Measurements from ENCODE around the gene GULP1.

GULP1 gene

DNA sequence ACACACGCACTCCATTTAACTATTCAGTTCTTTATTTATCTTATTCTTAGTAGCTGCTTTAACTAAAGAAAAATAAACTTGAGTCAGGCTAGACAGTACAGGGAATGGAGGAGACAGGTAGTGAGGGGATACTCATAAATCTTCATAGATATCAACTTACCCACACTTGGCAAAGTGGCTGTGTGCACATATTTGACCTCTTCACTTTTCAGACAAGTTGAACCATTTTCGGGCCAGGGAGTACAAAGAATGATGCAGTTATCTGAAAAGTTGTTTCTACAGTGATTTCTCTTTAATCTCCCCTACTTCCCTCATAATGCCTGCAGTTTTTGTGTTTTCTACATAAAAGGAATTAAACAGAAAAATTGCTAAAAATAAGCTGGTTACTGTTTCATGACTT is 307.5 kb downstream of the GULP1 start (continued):
- TF ChIP-seq CTCF (tag by site-specific recombination; IDR thresholded peaks at IDR 0.05) (no peak), ZNF19 (tag by site-specific recombination; IDR thresholded peaks at IDR 0.05; ENCODE audit: low read depth) (no peak), ZNF501 (tag by site-specific recombination; IDR thresholded peaks at IDR 0.05) (no peak), ZNF843 (tag by site-specific recombination; IDR thresholded peaks at IDR 0.05) (peak; percentile 78), ZNF148 (tag by site-specific recombination; IDR thresholded peaks at IDR 0.05; ENCODE audit: borderline replicate concordance) (no peak), YY2 (tag by site-specific recombination; IDR thresholded peaks at IDR 0.05) (no peak), ZNF394 (tag by site-specific recombination; IDR thresholded peaks at IDR 0.05; ENCODE audit: borderline replicate concordance) (no peak), ZNF623 (tag by site-specific recombination; IDR thresholded peaks at IDR 0.05) (no peak), SP7 (tag by site-specific recombination; IDR thresholded peaks at IDR 0.05) (no peak), KLF9 (tag by site-specific recombination; IDR thresholded peaks at IDR 0.05; ENCODE audit: low read depth) (no peak)
- TF ChIP-seq, protein P1, sequence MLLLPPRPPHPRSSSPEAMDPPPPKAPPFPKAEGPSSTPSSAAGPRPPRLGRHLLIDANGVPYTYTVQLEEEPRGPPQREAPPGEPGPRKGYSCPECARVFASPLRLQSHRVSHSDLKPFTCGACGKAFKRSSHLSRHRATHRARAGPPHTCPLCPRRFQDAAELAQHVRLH (tag by site-specific recombination; IDR thresholded peaks at IDR 0.05): no peak
- TF ChIP-seq, protein P2, sequence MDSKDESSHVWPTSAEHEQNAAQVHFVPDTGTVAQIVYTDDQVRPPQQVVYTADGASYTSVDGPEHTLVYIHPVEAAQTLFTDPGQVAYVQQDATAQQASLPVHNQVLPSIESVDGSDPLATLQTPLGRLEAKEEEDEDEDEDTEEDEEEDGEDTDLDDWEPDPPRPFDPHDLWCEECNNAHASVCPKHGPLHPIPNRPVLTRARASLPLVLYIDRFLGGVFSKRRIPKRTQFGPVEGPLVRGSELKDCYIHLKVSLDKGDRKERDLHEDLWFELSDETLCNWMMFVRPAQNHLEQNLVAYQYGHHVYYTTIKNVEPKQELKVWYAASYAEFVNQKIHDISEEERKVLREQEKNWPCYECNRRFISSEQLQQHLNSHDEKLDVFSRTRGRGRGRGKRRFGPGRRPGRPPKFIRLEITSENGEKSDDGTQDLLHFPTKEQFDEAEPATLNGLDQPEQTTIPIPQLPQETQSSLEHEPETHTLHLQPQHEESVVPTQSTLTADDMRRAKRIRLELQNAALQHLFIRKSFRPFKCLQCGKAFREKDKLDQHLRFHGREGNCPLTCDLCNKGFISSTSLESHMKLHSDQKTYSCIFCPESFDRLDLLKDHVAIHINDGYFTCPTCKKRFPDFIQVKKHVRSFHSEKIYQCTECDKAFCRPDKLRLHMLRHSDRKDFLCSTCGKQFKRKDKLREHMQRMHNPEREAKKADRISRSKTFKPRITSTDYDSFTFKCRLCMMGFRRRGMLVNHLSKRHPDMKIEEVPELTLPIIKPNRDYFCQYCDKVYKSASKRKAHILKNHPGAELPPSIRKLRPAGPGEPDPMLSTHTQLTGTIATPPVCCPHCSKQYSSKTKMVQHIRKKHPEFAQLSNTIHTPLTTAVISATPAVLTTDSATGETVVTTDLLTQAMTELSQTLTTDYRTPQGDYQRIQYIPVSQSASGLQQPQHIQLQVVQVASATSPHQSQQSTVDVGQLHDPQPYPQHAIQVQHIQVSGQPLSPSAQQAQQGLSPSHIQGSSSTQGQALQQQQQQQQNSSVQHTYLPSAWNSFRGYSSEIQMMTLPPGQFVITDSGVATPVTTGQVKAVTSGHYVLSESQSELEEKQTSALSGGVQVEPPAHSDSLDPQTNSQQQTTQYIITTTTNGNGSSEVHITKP (tag by site-specific recombination; IDR thresholded peaks at IDR 0.05): peak; percentile 20; the same call in 1 of the 2 replicates
- TF ChIP-seq, protein P3, sequence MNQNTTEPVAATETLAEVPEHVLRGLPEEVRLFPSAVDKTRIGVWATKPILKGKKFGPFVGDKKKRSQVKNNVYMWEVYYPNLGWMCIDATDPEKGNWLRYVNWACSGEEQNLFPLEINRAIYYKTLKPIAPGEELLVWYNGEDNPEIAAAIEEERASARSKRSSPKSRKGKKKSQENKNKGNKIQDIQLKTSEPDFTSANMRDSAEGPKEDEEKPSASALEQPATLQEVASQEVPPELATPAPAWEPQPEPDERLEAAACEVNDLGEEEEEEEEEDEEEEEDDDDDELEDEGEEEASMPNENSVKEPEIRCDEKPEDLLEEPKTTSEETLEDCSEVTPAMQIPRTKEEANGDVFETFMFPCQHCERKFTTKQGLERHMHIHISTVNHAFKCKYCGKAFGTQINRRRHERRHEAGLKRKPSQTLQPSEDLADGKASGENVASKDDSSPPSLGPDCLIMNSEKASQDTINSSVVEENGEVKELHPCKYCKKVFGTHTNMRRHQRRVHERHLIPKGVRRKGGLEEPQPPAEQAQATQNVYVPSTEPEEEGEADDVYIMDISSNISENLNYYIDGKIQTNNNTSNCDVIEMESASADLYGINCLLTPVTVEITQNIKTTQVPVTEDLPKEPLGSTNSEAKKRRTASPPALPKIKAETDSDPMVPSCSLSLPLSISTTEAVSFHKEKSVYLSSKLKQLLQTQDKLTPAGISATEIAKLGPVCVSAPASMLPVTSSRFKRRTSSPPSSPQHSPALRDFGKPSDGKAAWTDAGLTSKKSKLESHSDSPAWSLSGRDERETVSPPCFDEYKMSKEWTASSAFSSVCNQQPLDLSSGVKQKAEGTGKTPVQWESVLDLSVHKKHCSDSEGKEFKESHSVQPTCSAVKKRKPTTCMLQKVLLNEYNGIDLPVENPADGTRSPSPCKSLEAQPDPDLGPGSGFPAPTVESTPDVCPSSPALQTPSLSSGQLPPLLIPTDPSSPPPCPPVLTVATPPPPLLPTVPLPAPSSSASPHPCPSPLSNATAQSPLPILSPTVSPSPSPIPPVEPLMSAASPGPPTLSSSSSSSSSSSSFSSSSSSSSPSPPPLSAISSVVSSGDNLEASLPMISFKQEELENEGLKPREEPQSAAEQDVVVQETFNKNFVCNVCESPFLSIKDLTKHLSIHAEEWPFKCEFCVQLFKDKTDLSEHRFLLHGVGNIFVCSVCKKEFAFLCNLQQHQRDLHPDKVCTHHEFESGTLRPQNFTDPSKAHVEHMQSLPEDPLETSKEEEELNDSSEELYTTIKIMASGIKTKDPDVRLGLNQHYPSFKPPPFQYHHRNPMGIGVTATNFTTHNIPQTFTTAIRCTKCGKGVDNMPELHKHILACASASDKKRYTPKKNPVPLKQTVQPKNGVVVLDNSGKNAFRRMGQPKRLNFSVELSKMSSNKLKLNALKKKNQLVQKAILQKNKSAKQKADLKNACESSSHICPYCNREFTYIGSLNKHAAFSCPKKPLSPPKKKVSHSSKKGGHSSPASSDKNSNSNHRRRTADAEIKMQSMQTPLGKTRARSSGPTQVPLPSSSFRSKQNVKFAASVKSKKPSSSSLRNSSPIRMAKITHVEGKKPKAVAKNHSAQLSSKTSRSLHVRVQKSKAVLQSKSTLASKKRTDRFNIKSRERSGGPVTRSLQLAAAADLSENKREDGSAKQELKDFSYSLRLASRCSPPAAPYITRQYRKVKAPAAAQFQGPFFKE (tag by site-specific recombination; IDR thresholded peaks at IDR 0.05; ENCODE audit: borderline replicate concordance): no peak
- TF ChIP-seq, protein P4, sequence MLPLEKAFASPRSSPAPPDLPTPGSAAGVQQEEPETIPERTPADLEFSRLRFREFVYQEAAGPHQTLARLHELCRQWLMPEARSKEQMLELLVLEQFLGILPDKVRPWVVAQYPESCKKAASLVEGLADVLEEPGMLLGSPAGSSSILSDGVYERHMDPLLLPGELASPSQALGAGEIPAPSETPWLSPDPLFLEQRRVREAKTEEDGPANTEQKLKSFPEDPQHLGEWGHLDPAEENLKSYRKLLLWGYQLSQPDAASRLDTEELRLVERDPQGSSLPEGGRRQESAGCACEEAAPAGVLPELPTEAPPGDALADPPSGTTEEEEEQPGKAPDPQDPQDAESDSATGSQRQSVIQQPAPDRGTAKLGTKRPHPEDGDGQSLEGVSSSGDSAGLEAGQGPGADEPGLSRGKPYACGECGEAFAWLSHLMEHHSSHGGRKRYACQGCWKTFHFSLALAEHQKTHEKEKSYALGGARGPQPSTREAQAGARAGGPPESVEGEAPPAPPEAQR (tag by site-specific recombination; IDR thresholded peaks at IDR 0.05): no peak

Data from HEK293 (cell line).